H9 (cell line): ENCODE results near the gene ARID1B. TPM values are rescaled to one million over a fixed set of nuclear protein-coding genes. Genes with fewer than 3 reads are reported as not detected.
A peak's percentile ranks its signal among the peaks of the same experiment; 100 is the strongest.

Experiments
- DNase-seq: peaks from one replicate; pipeline ENCODE4 v3.0.0-alpha.2; 2017
- H2AFZ ChIP-seq: one replicate; pipeline ENCODE4 v1.6.1; 2013; ENCODE audit warnings: mild to moderate bottlenecking, low read length, control low read depth, moderate library complexity
- H2AK5ac ChIP-seq: 2 replicates; pipeline ENCODE4 v1.6.1; 2013; ENCODE audit warnings: low read length, control low read depth, mixed read lengths; ENCODE audit not compliant: insufficient read length
- H2BK120ac ChIP-seq: one replicate; pipeline ENCODE4 v1.6.1; 2013; ENCODE audit warnings: low read depth, mild to moderate bottlenecking, low read length, control low read depth, inconsistent platforms; ENCODE audit not compliant: poor library complexity, severe bottlenecking
- H2BK12ac ChIP-seq: 2 replicates; pipeline ENCODE4 v1.6.1; 2013; ENCODE audit warnings: low read length, control low read depth, mixed read lengths, low read depth; ENCODE audit not compliant: insufficient read length
- H2BK15ac ChIP-seq: 2 replicates; pipeline ENCODE4 v1.6.1; 2013; ENCODE audit warnings: low read depth, low read length, control low read depth
- H2BK20ac ChIP-seq: one replicate; pipeline ENCODE4 v1.6.1; 2013; ENCODE audit warnings: low read depth, mild to moderate bottlenecking, low read length, control low read depth, inconsistent platforms; ENCODE audit not compliant: poor library complexity, severe bottlenecking
- H2BK5ac ChIP-seq: 2 replicates; pipeline ENCODE4 v1.6.1; 2013; ENCODE audit warnings: low read length, control low read depth, mixed read lengths; ENCODE audit not compliant: insufficient read length
- H3K14ac ChIP-seq: 2 replicates; pipeline ENCODE4 v1.6.1; 2013; ENCODE audit warnings: low read length, control low read depth; ENCODE audit not compliant: insufficient read depth
- H3K18ac ChIP-seq: 2 replicates; pipeline ENCODE4 v1.6.1; 2013; ENCODE audit warnings: low read depth, mild to moderate bottlenecking, mixed read lengths, low read length, control low read depth; ENCODE audit not compliant: insufficient read length
- H3K23ac ChIP-seq: 2 replicates; pipeline ENCODE4 v1.6.1; 2013; ENCODE audit warnings: low read length, control low read depth, mixed read lengths, low read depth; ENCODE audit not compliant: insufficient read length
- H3K23me2 ChIP-seq: 2 replicates; pipeline ENCODE4 v1.6.1; 2013; ENCODE audit warnings: low read depth, mild to moderate bottlenecking, mixed read lengths, low read length, control low read depth; ENCODE audit not compliant: insufficient read length, poor library complexity, severe bottlenecking
- H3K27ac ChIP-seq: 2 replicates; pipeline ENCODE4 v1.5.1; 2013; ENCODE audit warnings: low read length, control low read depth, mixed read lengths, low read depth; ENCODE audit not compliant: insufficient read length
- H3K27me3 ChIP-seq: 2 replicates; pipeline ENCODE4 v1.6.1; 2013; ENCODE audit warnings: low read length, control low read depth, inconsistent platforms; ENCODE audit not compliant: insufficient read depth
- H3K4ac ChIP-seq: 2 replicates; pipeline ENCODE4 v1.6.1; 2013; ENCODE audit warnings: low read depth, mild to moderate bottlenecking, control low read depth, inconsistent platforms, low read length, moderate library complexity
- H3K4me1 ChIP-seq: 2 replicates; pipeline ENCODE4 v1.6.1; 2013; ENCODE audit warnings: low read length, control low read depth, inconsistent platforms; ENCODE audit not compliant: insufficient read depth
- H3K4me2 ChIP-seq: 2 replicates; pipeline ENCODE4 v1.6.1; 2013; ENCODE audit warnings: low read length, control low read depth, mixed read lengths; ENCODE audit not compliant: insufficient read length, insufficient read depth
- H3K56ac ChIP-seq: 2 replicates; pipeline ENCODE4 v1.6.1; 2013; ENCODE audit warnings: low read depth, mild to moderate bottlenecking, mixed read lengths, low read length, control low read depth; ENCODE audit not compliant: insufficient read length
- H3K79me1 ChIP-seq: 2 replicates; pipeline ENCODE4 v1.6.1; 2013; ENCODE audit warnings: low read depth, mild to moderate bottlenecking, moderate library complexity, low read length, control low read depth, inconsistent platforms; ENCODE audit not compliant: insufficient read depth, poor library complexity, severe bottlenecking
- H3K79me2 ChIP-seq: 2 replicates; pipeline ENCODE4 v1.6.1; 2013; ENCODE audit warnings: low read length, control low read depth, inconsistent platforms; ENCODE audit not compliant: insufficient read depth
- H3K9ac ChIP-seq: 2 replicates; pipeline ENCODE4 v1.6.1; 2013; ENCODE audit warnings: low read length, control low read depth, mixed read lengths; ENCODE audit not compliant: insufficient read length; ENCODE audit errors: extremely low read depth
- H3K9me3 ChIP-seq: one replicate; pipeline ENCODE4 v1.6.1; 2013; ENCODE audit warnings: low read depth, low read length, inconsistent platforms; ENCODE audit not compliant: control insufficient read depth
- H3T11ph ChIP-seq: one replicate; pipeline ENCODE4 v1.6.1; 2013; ENCODE audit warnings: mild to moderate bottlenecking, low read length, control low read depth, inconsistent platforms
- H4K20me1 ChIP-seq: one replicate; pipeline ENCODE4 v1.6.1; 2013; ENCODE audit not compliant: control insufficient read depth, insufficient read length, insufficient read depth
- H4K5ac ChIP-seq: 2 replicates; pipeline ENCODE4 v1.6.1; 2013; ENCODE audit warnings: low read depth, mild to moderate bottlenecking, mixed read lengths, low read length, control low read depth; ENCODE audit not compliant: insufficient read length
- H4K8ac ChIP-seq: replicated peaks from 2 replicates; pipeline ENCODE4 v1.6.1; 2013; ENCODE audit warnings: low read length, control low read depth, mixed read lengths, low read depth; ENCODE audit not compliant: insufficient read length
- H4K91ac ChIP-seq: 2 replicates; pipeline ENCODE4 v1.6.1; 2013; ENCODE audit warnings: low read depth, mild to moderate bottlenecking, moderate library complexity, mixed read lengths, low read length, control low read depth; ENCODE audit not compliant: insufficient read length
- H3K27ac Mint-ChIP-seq, 3 experiments: 2 replicates in 2 of 3; 3 replicates in 1 of 3; pipeline ENCODE4 v1.8.0; 2020 to 2021; ENCODE audit warnings: mixed read lengths in 3 of 3, mild to moderate bottlenecking in 1 of 3, moderate library complexity in 1 of 3
- H3K27me3 Mint-ChIP-seq: 2 replicates; pipeline ENCODE4 v1.8.0; 2021; ENCODE audit warnings: low read depth, mild to moderate bottlenecking, moderate library complexity, mixed read lengths
- H3K36me3 Mint-ChIP-seq, 3 experiments: 2 replicates in 2 of 3; 3 replicates in 1 of 3; pipeline ENCODE4 v1.8.0; 2020 to 2021; ENCODE audit warnings: low read depth in 3 of 3, mixed read lengths in 3 of 3; ENCODE audit not compliant: insufficient read depth in 1 of 3
- H3K4me1 Mint-ChIP-seq, 2 experiments: 2 replicates each; pipeline ENCODE4 v1.8.0; 2020; ENCODE audit warnings: mixed read lengths in 2 of 2
- H3K4me3 Mint-ChIP-seq, 2 experiments: 2 replicates in 1 of 2; 3 replicates in 1 of 2; pipeline ENCODE4 v1.8.0; 2020 to 2021; ENCODE audit warnings: mild to moderate bottlenecking in 2 of 2, mixed read lengths in 2 of 2, moderate library complexity in 1 of 2
- H3K9me3 Mint-ChIP-seq, 2 experiments: 2 replicates in 1 of 2; 3 replicates in 1 of 2; pipeline ENCODE4 v1.8.0; 2020; ENCODE audit warnings: mild to moderate bottlenecking in 2 of 2, mixed read lengths in 2 of 2, moderate library complexity in 1 of 2
- WGBS: extraction: QIAGEN DNeasy Blood & Tissue Kit; methylation state at CpG from one replicate; pipeline ENCODE4 v1.1.7; 2013; ENCODE audit warnings: missing lambda C conversion rate, low lambda C conversion rate, mixed read lengths; ENCODE audit not compliant: insufficient read length; ENCODE audit errors: extremely low coverage; 5-methylcytosine and 5-hydroxymethylcytosine counted together
- total RNA-seq: library from RNA; stranded (reverse); gene quantifications from 2 replicates; pipeline ENCODE4 v1.2.1, GENCODE V29; 2021
- TF ChIP-seq, protein P1 (sequence below): fragments of 200-600 bp; sonication (generic); conservative IDR thresholded peaks from 3 replicates; pipeline ENCODE4 v1.8.0; 2021; ENCODE audit warnings: antibody characterized with exemption, mild to moderate bottlenecking

ARID1B gene
- total RNA-seq, 1 experiment from 2014 or later: 88.2 TPM

DNA sequence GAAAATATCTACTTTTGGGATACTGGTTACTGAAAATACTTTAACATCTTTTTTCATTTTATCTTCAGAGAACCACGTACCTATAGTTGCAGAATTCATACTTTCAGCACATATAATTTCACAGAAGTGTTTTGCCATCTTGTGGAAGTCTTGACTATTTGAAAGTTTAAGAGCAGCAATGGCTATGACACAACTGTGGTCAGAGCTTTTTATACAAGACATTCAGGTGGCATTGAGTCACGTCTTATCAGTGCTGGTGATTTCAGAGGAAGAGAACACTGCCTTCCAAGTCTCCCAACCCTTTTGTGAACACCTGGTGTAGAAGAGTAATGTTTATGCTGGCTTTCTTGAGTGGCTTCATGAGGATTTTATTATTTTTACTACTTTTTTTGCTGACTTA lies 171.6 kb downstream of the ARID1B start:
- H3K4me3 Mint-ChIP-seq: no peak overlapping the region
- Histone ChIP-seq H3T11ph (no peak overlapping the region), H2BK15ac (no peak overlapping the region), H3K14ac (no peak overlapping the region), H2BK12ac (no peak overlapping the region), H4K8ac (no peak overlapping the region), H3K79me2 (peaks cover 17% of the 10 kb centered on the region; the same call in 1 of the 2 replicates), H3K18ac (no peak overlapping the region), H4K20me1 (no peaks in the 10 kb centered on the region), H2AK5ac (no peak overlapping the region), H4K91ac (no peak overlapping the region), H2BK20ac (no peak overlapping the region), H2BK120ac (no peak overlapping the region), H3K9ac (no peak overlapping the region), H2AFZ (no peak overlapping the region), H3K4me2 (no peak overlapping the region), H3K9me3 (no peaks in the 10 kb centered on the region), H3K79me1 (no peaks in the 10 kb centered on the region), H3K56ac (no peak overlapping the region), H2BK5ac (no peak overlapping the region), H3K23me2 (no peaks in the 10 kb centered on the region), H4K5ac (no peak overlapping the region), H3K4me1 (peaks cover 24% of the 10 kb centered on the region), H3K27me3 (no peaks in the 10 kb centered on the region), H3K23ac (no peak overlapping the region), H3K4ac (no peak overlapping the region), H3K27ac (no peak overlapping the region)
- H3K4me1 Mint-ChIP-seq: peaks cover 62 to 63% of the 10 kb centered on the region in 2 experiments
- no peaks in the 10 kb centered on the region for H3K36me3 Mint-ChIP-seq
- TF ChIP-seq, protein P1, sequence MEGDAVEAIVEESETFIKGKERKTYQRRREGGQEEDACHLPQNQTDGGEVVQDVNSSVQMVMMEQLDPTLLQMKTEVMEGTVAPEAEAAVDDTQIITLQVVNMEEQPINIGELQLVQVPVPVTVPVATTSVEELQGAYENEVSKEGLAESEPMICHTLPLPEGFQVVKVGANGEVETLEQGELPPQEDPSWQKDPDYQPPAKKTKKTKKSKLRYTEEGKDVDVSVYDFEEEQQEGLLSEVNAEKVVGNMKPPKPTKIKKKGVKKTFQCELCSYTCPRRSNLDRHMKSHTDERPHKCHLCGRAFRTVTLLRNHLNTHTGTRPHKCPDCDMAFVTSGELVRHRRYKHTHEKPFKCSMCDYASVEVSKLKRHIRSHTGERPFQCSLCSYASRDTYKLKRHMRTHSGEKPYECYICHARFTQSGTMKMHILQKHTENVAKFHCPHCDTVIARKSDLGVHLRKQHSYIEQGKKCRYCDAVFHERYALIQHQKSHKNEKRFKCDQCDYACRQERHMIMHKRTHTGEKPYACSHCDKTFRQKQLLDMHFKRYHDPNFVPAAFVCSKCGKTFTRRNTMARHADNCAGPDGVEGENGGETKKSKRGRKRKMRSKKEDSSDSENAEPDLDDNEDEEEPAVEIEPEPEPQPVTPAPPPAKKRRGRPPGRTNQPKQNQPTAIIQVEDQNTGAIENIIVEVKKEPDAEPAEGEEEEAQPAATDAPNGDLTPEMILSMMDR: no peak
- DNase-seq: no peak
- no peaks in the 10 kb centered on the region for H3K27me3 Mint-ChIP-seq
- no CpG with 5 or more reads among the region's 2 CpGs for WGBS
- no peaks in the 10 kb centered on the region for H3K9me3 Mint-ChIP-seq
- peak overlapping the region in 1 of 3 experiments; percentile 76; a peak in 2 of 7 replicates for H3K27ac Mint-ChIP-seq
